DOHH2 (cell line): ENCODE results near the gene SKIL.

Experiments
- H3F3A ChIP-seq: fragments of 200-600 bp; sonication (generic), shearing (Covaris generic); 2 replicates; pipeline ENCODE4 v1.6.0; 2016; ENCODE audit warnings: antibody characterized with exemption, mild to moderate bottlenecking; ENCODE audit not compliant: control insufficient read depth, insufficient read depth
- H3K27ac ChIP-seq: fragments of 200-600 bp; sonication (generic); 2 replicates; pipeline ENCODE4 v1.5.1; 2014; ENCODE audit warnings: low read depth, mild to moderate bottlenecking, low read length, moderate library complexity
- H3K27me3 ChIP-seq: fragments of 200-600 bp; sonication (generic); 2 replicates; pipeline ENCODE4 v1.6.1; 2014; ENCODE audit warnings: mild to moderate bottlenecking, low read length, mixed read lengths; ENCODE audit not compliant: control insufficient read depth
- H3K36me3 ChIP-seq: fragments of 200-600 bp; sonication (generic); 2 replicates; pipeline ENCODE4 v1.6.1; 2014; ENCODE audit warnings: mild to moderate bottlenecking, low read length, moderate library complexity, mixed read lengths; ENCODE audit not compliant: control insufficient read depth
- H3K4me1 ChIP-seq: fragments of 200-600 bp; sonication (generic); 2 replicates; pipeline ENCODE4 v1.6.1; 2014; ENCODE audit warnings: mild to moderate bottlenecking, low read length, mixed read lengths; ENCODE audit not compliant: control insufficient read depth
- H3K4me2 ChIP-seq: fragments of 200-600 bp; sonication (generic); 2 replicates; pipeline ENCODE4 v1.6.0; 2014; ENCODE audit warnings: mild to moderate bottlenecking, low read length, moderate library complexity
- H3K4me3 ChIP-seq: fragments of 200-600 bp; sonication (generic); 2 replicates; pipeline ENCODE4 v1.5.1; 2014; ENCODE audit warnings: mild to moderate bottlenecking, low read length, mixed read lengths
- H3K79me2 ChIP-seq: fragments of 200-600 bp; sonication (generic); 2 replicates; pipeline ENCODE4 v1.6.1; 2014; ENCODE audit warnings: mild to moderate bottlenecking, low read length, mixed read lengths; ENCODE audit not compliant: control insufficient read depth
- H3K9me2 ChIP-seq: fragments of 200-600 bp; sonication (generic); replicated peaks from 2 replicates; pipeline ENCODE4 v1.6.1; 2014; ENCODE audit warnings: mild to moderate bottlenecking, low read length, mixed read lengths; ENCODE audit not compliant: control insufficient read depth
- H3K9me3 ChIP-seq: fragments of 200-600 bp; sonication (generic); 2 replicates; pipeline ENCODE4 v1.6.1; 2014; ENCODE audit warnings: antibody characterized with exemption, low read length, mixed read lengths; ENCODE audit not compliant: control insufficient read depth, insufficient read depth
- H4K20me1 ChIP-seq: fragments of 200-600 bp; sonication (generic); 2 replicates; pipeline ENCODE4 v1.6.0; 2014; ENCODE audit warnings: low read depth, mild to moderate bottlenecking, antibody characterized with exemption, low read length, moderate library complexity; ENCODE audit not compliant: control insufficient read depth, insufficient read depth
- CTCF ChIP-seq: fragments of 200-600 bp; sonication (generic); IDR thresholded peaks from one replicate; pipeline ENCODE4 v1.5.1; 2014; ENCODE audit warnings: antibody characterized with exemption, mild to moderate bottlenecking, low read depth, low read length; ENCODE audit not compliant: poor library complexity, severe bottlenecking
- EZH2phosphoT487 ChIP-seq: fragments of 200-600 bp; sonication (generic); IDR thresholded peaks from 2 replicates; pipeline ENCODE4 v1.6.1; 2017; ENCODE audit warnings: borderline replicate concordance, mild to moderate bottlenecking, antibody characterized with exemption, low read length, moderate library complexity, mixed read lengths

Gene SKIL

GRCh38 chr3:170368921-170369320 lies 11.4 kb downstream of the SKIL start:
- Histone ChIP-seq H3K79me2 (peaks cover 99% of the 10 kb centered on the region), H3K4me1 (peaks cover 87% of the 10 kb centered on the region), H3K4me2 (peak overlapping the region; percentile 74), H3K9me3 (no peaks in the 10 kb centered on the region), H3K27me3 (no peaks in the 10 kb centered on the region), H3K4me3 (peak overlapping the region; percentile 63), H3K27ac (no peak overlapping the region), H4K20me1 (peaks cover 5% of the 10 kb centered on the region; the same call in 1 of the 2 replicates), H3K9me2 (no peaks in the 10 kb centered on the region), H3K36me3 (peaks cover 72% of the 10 kb centered on the region), H3F3A (peaks cover 16% of the 10 kb centered on the region)
- TF ChIP-seq EZH2phosphoT487 (no peak), CTCF (peak; percentile 46)

- Histone ChIP-seq H3K27ac (no peak overlapping the region), H3K27me3 (no peaks in the 10 kb centered on the region), H3K4me2 (peak overlapping the region; percentile 23), H3K4me3 (no peak overlapping the region), H3K79me2 (peaks cover 98% of the 10 kb centered on the region), H3K9me2 (no peaks in the 10 kb centered on the region), H3F3A (peaks cover 10% of the 10 kb centered on the region; the same call in 1 of the 2 replicates), H4K20me1 (peaks cover 5% of the 10 kb centered on the region; the same call in 1 of the 2 replicates), H3K36me3 (peaks cover 60% of the 10 kb centered on the region), H3K4me1 (peaks cover 65% of the 10 kb centered on the region), H3K9me3 (no peaks in the 10 kb centered on the region)
- TF ChIP-seq CTCF (no peak), EZH2phosphoT487 (no peak)
Observed at GRCh38 chr3:170372190-170372879, 14.8 kb downstream of the SKIL start.

- Histone ChIP-seq H3K27me3 (no peaks in the 10 kb centered on the region), H3K4me2 (no peak overlapping the region), H3K4me3 (no peak overlapping the region), H3K9me3 (no peaks in the 10 kb centered on the region), H3K4me1 (no peaks in the 10 kb centered on the region), H3F3A (no peaks in the 10 kb centered on the region), H3K79me2 (peaks cover 48% of the 10 kb centered on the region), H4K20me1 (no peaks in the 10 kb centered on the region), H3K27ac (no peak overlapping the region), H3K9me2 (no peaks in the 10 kb centered on the region), H3K36me3 (peaks cover 70% of the 10 kb centered on the region)
- no peak for TF ChIP-seq CTCF
- TF ChIP-seq EZH2phosphoT487, result no peak
Observed at GRCh38 chr3:170383567-170383966, 26.1 kb downstream of the SKIL start.
